Stimulated activated CD4-positive, alpha-beta T cell treated with anti-CD3 and anti-CD28 coated beads, Interleukin-2, amount 100 ng/mL, for 24 hours (primary cell): ENCODE results near the gene GSE1.

ENCODE experiments used
- DNase-seq, 2 donors: peaks; one replicate each; pipeline ENCODE4 v3.0.0-alpha.2; 2020

The GSE1 gene

GRCh38 chr16:85574672-85575475, 38.2 kb upstream of the GSE1 start:
- no peak for DNase-seq

DNA sequence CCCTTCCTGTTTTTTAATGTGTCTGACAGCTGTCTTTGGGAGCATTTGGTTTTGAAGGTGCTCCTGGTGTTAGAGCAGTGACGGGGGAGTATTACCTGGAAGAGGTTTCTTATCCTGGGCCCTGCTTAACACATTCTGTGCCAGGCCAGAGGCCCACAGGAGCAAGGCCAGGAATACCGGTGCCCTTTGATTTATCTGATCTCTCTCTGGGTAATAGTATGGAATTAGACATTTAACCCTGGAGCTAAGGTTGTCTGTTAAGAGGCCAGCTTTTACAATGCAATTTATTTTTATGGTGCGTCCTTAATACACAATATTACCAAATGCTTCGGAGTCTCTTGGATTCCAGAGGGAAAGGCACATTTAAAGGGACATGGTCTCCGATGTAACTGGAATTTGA, 37.2 kb upstream of the GSE1 start:
- DNase-seq: no peak

DNA sequence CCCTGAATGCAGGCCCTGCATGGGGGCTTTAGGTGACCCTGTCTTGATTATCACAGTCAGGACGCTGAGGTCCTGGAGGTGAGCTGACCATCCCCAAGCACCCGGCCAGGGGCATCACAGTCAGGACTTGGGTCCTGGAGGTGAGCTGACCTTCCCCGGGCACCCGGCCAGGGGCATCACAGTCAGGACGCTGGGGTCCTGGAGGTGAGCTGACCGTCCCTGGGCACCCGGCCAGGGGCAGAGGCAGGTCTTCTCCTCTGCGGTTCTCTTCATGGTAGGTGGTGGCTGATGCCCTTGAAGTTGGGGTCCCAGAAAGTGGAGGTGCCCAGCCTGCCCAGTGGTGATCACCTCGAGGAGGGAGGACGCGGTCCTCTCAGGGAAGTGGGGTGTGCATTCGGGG, 36.2 kb upstream of the GSE1 start:
- DNase-seq: no peak

- DNase-seq: no peak
These were observed 35.1 kb upstream of the GSE1 start for GRCh38 chr16:85577899-85578598.

GRCh38 chr16:85578599-85578948, 34.5 kb upstream of the GSE1 start:
- DNase-seq: no peak

- DNase-seq: no peak
These were observed 33.9 kb upstream of the GSE1 start for GRCh38 chr16:85579191-85579590.

DNA sequence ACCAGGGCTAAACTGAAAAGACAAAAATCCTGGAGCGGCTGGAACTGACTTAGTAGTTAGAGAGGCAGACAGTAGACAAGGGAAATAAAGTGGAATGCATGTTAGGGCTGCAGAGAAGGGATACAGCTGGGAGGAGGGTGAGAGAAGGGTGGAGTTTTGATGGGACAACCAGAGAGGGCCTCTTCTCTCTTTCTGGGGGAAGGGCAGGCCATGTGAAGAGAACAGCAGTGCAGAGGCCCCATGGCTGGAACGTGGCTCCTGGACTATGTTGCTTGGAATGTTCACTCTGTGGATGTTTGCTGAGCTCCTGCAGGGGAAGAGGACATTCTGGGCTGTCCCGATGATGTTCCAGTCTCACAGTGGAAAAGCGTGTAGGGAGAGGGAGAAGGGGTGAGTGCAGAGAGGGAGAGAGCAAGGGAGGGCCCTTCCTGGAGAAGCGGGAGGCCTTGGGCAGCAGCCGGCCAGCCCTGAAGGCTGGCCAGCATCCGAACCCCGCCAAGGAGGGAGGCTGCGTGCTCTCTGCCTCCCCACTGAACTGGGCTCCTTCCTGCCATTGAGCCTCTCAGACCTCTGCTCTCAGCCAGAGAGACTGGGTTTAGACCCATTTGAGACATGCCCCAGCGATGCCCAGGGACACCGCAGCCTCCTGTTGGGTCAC, 33.1 kb upstream of the GSE1 start:
- no peak for DNase-seq

DNA sequence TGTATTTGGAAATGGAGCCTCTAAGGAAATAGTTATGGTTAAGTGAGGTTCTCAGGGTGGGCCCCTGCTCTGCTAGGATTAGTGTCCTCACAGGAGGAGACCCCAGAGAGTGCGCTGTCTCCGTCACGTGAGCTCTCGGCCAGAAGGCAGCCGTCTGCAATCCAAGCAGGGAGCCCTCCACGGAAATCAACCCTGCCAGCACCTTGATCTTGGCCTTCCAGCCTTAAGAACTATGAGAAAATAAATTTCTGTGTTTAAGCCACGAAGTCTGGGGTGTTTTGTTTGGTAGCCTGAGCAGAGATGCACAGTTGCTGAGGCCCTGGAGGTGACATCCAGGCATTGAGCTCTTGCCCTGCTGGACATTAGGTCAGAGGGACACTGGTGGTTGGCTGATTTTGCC, 32.4 kb upstream of the GSE1 start:
- no peak for DNase-seq

DNA sequence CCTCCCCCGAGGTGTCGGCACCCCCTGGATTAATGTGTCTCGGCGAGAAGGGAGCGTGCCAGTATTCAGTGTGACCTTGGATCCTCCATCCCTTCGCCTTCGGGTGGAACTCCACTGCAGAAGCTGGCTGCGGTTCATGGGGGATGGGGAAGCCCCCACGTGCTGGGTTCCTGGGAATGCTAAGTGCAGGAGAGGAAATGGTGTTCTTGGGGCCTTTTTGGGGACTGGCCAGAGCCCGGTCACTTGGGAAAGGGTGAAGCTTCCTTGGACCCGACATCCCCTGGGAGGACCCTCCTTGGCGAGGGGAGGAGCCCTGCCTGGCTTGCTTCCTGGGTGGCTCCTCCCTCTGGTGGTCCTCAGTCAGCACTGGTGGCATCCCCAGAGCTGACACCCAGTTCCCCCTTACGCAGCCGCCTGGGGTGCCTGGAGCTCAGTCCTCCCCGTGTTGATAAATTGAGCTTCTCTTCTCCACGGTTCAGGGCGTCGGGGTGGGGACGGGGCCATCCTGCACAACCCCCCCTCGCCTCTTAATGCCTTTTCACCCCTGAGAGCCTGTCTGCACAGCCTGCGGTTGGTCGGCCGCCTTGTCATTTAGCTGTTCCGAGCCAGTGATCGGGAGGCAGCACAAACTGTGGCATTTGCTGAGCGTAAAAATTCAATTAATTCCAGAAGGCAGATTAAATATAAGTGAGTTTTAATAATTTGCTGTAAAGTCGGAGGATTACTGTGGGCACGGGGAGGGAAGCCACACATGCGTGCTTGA, 30.7 kb upstream of the GSE1 start:
- DNase-seq: no peak

- no peak for DNase-seq
These were observed 29.5 kb upstream of the GSE1 start for GRCh38 chr16:85583491-85584181.

GRCh38 chr16:85584267-85584666, 28.9 kb upstream of the GSE1 start:
- DNase-seq: no peak

GRCh38 chr16:85584819-85585282, 28.3 kb upstream of the GSE1 start:
- DNase-seq: no peak

- no peak for DNase-seq
These were observed 27.4 kb upstream of the GSE1 start for GRCh38 chr16:85585711-85586110.

GRCh38 chr16:85586380-85587104, 26.6 kb upstream of the GSE1 start:
- DNase-seq: no peak

DNA sequence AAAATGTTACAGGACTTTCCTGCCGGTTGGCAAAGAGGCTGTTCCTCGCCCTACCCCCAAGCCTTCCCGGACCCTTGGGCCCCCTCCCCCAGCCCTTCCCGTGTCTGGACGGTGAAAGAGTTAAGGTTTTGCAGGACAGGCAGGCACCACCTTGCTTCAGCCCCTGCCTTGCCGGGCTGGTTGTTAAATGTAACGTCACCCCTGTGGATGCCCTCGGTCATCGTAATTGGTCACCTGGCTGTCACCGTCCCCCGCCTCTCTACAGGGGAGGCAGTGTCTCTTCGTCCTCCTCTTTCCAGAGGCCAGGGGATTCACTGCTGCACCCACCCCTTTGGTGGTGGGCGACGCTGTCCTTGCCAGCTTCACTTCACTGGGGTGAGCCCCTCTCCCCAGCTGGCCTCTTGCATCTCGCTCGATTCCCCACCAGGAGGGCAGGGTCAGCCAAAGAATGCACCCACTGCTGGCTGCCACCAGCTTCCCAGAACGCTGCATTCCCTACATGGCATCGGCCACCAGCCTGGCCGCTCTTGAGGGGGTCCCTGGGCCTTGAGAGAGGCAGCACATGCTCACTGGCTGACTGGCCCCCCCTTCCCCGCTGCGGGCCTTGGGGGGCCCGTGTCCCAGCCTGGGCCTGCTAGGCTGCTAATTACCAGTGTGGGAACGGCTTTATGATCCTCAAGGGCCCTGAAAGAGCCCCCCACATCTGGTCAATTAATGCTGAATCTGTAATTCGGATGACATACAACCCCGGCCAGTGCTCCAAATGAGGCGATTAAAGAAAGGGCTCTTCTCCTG, 25.2 kb upstream of the GSE1 start:
- no peak for DNase-seq

GRCh38 chr16:85588562-85589503, 24.3 kb upstream of the GSE1 start:
- no peak for DNase-seq

DNA sequence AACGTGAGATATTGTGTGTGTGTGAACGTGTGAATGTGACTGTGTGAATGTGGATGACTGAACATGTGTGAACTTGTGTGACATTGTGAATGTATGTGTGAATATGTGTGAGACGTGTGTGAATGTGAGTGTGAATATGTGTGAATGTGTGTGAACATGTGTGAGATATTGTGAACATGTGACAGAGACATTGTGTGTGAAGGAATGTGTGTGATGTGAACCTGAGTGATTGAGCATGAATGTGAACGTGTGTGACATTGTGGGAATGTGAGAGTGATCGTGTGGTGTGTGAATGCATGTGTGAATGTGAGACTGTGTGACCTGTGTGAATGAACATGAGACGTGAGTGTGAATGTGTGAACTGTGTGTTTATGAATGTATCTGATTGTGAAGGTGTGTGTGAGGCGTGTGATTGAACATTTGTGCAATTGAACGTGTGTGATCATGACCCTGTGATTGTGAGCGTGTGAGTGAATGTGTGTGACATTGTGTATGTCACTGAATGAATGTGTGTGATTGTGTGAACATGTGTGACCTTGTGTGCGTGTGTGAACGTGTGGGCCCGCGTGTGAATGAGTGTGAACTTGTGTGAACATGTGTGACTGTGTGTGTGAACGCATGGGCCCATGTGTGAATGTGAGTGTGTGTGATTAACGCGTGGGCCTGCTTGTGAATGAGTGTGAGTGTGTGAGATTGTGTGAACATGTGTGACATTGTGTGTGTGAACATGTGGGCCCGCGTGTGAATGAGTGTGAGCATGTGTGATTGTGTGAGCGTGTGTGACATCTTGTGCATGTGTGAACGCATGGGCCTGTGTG, 23.2 kb upstream of the GSE1 start:
- DNase-seq: no peak

GRCh38 chr16:85590506-85590832, 22.7 kb upstream of the GSE1 start:
- no peak for DNase-seq

DNA sequence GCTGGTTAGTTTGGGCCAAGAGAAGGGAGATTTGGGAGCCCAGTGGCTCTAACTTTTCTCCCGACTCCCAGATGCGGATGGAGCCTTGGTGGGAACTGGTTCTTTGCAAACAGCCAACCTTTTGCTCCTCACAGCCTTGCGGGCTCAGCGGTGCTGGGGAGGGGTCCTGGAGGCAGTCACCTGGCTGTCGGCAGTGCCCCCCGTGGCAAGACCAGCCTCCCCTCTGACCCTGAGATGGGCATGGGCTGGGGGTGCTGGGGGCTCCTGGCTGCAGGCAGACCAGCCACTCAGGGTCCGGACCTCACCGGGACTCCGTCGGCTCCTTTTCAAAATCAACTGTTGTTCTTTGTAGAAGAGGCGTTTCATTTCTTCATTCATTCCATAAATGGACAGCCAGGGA, 21.7 kb upstream of the GSE1 start:
- no peak for DNase-seq
